Stimulated activated CD4-positive, alpha-beta T cell treated with anti-CD3 and anti-CD28 coated beads, TNF-alpha, amount 100 ng/mL, for 1 hour (primary cell): ENCODE results near the gene GPR65.

Experiments
- DNase-seq, 3 donors: peaks; one replicate each; pipeline ENCODE4 v3.0.0-alpha.2; 2020; ENCODE audit warnings: low read depth in 3 of 3, low spot score in 1 of 3

Gene GPR65, protein sequence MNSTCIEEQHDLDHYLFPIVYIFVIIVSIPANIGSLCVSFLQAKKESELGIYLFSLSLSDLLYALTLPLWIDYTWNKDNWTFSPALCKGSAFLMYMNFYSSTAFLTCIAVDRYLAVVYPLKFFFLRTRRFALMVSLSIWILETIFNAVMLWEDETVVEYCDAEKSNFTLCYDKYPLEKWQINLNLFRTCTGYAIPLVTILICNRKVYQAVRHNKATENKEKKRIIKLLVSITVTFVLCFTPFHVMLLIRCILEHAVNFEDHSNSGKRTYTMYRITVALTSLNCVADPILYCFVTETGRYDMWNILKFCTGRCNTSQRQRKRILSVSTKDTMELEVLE

DNA sequence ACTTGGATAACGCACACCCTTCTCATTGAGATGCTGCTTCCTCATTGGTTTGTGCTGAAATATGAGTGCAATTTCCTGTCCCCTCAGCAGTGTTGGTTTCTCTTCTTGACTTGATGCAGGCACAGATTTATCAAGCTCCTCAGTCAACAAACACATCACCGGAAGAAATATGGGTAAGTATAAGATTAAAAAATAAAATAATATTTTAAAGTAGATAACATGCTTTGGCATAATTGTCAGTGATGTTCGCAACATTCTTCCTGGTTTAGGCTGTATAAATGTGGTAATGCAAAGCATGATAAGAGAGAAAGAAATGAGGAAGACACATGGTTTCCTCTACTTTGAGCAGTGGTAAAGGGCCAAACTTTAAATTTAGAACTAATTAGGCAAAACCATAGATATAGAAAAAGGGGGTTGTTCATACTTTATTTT is at the start of gene GPR65:
TSS of gene GPR65 (plus strand) at position 86 of the 432 bp plus-strand sequence. CDS start 5,713 bp downstream, outside the sequence.
- DNase-seq, result no peak

DNA sequence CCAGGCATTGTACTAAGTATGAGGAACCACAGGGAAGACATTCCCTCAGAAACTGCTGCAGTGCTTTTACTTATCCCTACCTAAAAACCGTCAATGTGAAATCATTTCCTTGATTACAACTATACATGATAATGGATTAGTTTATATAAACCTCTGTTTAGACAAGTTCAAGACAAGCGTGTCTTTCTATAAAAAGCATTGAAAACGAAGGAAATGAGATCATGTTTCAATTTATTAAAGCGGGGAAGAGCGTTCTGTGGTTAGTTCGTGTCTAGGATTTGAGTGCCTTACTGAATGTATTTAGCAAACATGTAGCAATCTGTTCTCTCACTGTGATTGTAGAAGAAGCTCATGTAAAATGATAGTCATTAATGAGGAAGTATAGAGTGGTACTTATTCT is 49.4 kb upstream of the GPR65 start:
- no peak for DNase-seq

DNA sequence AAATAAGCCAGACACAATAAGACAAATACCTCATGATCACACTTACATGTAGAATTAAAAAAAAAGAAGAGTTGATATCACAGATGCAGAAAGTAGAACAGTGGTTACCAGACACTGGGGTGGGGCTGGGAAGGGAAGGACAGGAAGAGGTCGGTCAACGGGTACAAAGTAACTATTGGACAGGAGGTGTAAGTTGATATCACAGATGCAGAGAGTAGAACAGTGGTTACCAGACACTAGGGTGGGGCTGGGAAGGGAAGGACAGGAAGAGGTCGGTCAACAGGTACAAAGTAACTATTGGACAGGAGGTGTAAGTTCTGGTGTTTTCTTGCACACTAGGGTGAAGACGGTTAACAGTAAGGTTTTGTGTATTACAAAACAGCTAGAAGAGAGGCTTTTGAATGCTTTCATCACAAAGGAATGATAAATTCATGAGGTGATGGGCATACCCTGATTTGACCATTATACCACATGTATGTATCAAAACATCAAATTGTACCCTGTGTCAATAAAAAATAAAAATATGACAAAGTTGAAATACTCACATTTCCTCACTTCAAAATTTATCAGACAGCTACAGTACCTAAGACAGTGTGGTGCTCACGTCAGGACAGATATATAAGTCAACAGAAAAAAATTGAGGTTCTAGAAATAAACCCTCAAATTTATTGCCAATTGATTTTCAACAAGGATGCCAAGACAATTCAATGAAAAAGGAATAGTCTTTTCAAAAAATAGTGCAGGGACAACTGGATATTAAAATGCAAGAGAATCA is 44.7 kb upstream of the GPR65 start:
- DNase-seq, result no peak

DNA sequence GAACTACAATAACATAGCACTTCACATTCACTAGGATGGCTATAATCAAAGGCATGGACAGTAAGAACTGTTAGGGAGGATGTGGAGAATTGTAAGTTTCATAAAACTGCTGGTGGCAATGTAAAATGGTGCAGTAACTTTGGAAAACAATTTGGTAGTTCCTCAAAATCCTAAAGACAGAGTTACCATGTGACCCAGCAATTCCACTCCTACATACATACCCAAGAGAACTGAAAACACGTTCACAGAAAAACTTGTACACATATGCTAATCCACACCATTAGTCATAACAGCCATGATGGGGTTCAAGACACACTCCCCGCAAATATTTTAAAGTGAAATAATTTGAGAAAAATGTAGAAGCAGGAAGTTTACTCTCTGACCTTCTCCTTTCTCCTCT is 43.7 kb upstream of the GPR65 start:
- no peak for DNase-seq

DNA sequence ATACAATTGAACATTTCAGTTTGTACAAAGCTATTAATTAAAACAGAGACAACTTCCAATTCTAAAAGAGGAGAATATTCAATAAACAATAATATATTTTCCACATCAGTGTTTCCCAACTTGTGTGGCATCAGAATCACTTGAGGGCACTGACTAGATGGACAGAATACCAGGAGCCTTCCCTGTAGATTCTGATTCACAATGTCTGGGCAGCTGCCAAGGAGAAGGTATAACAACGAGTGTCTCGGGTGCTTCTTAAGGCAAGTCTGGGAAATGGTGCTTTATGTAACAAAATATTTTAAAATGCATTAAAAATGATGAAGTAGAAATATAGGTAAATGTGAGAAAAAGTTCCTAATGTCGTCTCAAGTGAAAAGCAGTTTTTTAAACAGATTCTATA is 38.1 kb upstream of the GPR65 start:
- DNase-seq, result no peak

DNA sequence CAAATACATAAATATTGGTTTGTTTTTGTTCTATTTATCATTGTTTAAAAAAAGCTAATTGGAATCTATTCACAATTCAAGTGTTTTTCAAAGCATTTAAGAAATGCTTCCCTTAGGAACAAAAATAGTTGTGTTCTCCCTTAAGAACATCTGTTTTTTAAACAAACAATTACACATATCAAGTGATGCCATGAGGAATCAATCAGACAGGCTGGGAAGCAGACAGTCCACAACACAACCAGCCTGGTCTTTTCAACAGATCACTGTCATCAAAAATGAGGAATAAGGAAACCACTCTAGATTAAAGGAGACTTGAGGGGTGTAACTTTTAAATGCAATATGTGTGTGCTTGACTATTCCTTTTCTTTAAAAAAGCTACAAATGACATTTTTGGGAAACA is 37.4 kb upstream of the GPR65 start:
- DNase-seq, result no peak

DNA sequence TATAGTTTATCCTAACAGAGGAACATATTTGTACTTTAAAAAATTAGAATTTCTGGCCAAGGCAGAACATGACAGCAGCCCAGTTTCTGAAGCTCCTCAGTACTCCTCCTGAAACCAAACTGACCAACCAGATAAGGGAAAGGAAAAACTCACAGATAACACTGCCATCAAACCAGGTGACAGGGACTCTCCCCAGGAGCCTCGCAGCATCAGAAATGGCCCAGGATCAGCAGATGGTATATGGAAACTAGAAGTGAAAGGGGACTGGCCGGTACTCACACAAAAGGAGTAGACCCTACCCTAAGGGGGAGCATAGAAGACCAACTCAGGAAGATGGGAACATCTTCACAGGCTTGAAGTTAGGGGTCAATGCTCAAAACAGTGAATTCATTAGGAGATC is 33.9 kb upstream of the GPR65 start:
- DNase-seq, result no peak

DNA sequence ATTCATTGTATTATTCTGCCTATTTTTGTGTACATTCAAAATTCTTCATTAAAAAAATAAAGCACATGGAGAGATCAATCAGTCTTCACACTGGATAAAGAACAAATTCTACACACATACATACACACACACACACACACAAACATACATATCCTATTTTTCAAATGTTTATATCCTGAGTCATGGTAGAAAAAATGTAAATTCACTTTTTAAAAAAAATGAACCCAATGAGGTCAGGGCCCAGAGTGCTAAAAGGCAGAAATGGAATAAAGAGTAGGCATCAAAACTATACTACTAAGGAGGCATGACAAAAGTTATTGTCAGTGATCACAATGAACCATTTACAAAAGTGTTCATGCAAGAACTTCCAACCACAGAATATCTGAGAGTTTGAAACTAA is 29.3 kb upstream of the GPR65 start:
- DNase-seq, result no peak

DNA sequence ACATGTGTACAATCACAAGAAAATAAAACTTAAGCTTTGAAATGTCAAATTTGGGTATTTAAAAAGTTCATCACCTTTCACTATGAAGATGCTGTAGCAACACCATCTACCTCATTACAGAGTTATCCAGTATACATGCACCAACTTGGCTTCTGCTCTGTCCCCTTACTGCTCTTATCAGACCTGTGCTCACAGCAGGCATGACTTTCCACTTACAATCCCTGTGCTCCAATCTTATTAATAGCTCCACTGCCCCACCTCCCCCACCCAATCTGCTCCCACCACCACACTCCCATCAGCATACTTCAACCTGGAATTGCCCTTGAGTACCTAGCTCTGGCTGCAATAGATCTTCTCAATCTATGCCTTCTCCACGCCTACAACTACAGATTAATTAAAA is 25.2 kb upstream of the GPR65 start:
- DNase-seq, result no peak

DNA sequence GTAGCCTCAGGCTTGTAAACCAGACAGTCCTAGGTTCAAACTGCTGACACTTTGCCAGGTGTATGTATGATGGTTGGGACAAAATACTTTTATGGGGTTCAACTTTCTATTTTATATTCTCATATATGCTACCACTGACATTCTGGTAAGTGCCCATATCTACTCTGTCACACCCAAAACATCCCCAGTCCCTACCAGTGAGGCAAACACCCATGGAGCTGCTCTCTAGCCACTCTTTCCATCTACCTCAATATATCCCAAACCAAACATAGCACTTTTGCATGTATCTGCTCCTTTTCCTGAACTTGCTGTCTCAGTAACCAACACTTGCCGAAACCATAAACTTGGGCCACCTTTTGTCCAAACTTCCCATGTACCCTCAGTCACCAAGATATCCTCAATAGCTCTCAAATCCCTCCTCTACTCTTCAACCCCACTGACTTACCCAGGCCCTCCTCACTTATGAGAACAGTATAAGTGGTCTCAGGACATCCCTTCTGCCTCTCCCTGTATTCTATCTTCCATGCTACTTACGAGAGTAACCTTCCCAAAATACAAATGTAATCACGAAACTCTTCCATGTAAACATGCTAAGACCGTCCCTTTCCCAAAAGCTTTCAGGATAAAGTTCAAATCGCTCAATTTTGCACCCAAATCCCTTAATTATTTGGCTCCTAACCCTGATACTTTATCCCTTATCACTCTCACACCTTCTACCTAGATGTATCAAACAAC is 15.5 kb upstream of the GPR65 start:
- no peak for DNase-seq

DNA sequence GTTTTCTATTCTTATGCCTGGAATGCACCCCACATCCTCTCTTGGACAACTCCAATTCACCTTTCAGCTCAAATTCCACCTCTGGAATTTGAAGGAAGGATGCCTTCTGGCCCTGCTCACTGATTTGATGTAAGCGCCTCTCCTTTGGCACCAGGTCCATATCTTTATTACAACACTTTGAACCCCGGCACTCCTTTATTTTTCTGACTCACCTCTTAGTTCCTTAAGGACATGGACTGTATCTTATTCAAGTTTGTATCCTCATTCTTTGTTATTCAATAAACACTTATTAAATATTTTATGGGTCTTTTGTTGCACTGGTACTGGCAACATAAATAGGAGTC is 15.0 kb upstream of the GPR65 start:
- no peak for DNase-seq

DNA sequence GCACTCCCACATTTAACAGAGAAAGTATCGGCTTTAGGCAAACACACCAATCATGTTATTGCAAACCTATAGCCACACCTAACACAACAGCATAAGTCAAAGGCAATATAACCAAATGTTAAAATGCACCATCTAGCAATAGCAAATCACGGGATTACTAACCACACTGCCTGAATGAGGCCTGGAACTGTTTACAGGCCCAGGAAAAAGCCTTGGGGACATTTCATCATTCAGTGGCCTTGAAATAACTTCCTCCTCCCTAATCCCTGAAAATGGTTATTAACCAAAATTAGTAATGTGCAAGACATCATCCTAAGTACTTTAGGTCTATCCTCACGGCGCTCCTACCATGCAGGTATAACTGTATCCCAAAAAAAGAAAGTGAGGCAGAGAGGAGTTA is 14.3 kb upstream of the GPR65 start:
- no peak for DNase-seq

DNA sequence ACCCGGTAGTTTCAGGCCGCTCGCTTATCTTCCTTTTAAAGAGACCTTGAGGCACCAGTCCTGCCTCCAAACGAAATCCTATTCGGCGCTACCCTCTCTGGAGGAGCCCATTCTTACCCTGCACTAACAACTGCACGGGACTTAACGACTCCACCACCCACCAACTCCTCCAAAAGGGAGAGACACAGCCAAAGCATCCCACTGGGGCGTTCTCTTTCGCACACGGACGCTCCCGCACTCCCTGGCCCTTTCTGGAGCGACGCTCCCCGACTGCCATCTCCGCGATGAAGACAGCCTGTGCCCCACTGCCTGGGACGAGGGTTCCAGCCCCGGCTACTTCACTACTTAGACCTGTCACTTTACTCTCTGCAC is 12.6 kb upstream of the GPR65 start:
- DNase-seq, result no peak

DNA sequence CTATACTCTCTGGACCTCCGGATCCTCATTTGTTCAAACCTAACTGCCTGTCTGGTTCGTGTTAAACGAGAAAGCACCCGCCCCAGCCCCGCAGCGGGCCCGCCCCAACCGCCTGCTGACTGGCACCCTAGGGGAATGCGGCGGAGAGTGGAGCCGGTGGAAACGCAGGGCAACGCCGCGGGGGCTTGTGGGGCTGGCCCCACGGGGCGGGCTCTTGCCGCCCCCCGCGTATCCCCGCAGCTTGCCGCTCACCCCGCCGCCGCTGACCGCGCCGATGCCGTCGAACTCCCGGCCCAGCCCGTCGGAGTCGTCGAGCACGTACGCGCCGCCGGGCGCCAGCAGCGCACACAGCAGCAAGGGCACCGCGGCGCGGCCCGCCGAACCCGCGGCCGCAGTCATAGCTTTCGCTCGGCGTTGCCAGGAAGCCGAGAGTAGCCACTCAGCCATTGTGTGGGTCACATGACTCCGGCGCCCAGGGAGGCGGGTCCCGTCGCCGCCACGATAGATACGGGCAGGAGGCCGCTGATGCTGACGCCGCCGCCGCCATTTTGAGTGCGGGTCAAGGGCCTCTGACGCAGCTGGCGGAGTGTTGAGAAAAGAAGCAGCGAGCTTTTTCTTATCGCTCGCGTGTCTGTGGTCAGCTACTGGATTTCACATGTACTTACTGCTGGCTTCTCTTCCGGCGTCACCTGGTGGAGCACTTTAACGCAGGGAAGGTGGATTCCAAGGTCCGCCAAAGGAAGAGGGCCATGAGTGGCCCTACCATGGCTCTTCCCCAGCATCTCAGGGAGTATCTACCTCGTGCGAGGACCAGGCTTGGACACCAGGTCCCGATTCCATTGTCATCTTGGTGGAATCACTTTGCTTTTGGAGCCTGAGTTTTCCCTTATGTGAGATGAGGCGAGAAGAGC is 12.0 kb upstream of the GPR65 start, which contains the start of gene GALC:
TSS of gene GALC (minus strand) at position 465 of the 911 bp plus-strand sequence. CDS start at position 447, 18 bp downstream.
- peak; percentile 81 to 89 (median 84) for DNase-seq

DNA sequence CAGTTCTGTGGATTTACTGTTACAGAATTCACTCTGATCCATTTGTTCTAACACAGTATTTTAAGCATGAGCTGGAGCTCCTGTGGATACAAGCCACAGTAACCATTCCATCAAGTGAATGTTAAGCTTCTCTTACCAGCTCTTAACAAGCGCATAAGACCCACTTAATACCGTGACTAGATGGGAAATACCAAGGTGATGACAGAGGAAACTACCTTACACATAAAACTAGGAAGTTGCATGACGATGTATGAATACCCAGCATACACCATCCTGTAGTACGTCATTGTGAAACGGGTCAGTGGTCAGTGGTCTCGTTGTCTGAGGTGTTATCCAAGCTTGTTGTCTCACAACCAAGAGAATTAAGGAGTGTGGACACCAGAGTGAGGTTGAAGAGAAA is 10.0 kb upstream of the GPR65 start:
- no peak for DNase-seq

DNA sequence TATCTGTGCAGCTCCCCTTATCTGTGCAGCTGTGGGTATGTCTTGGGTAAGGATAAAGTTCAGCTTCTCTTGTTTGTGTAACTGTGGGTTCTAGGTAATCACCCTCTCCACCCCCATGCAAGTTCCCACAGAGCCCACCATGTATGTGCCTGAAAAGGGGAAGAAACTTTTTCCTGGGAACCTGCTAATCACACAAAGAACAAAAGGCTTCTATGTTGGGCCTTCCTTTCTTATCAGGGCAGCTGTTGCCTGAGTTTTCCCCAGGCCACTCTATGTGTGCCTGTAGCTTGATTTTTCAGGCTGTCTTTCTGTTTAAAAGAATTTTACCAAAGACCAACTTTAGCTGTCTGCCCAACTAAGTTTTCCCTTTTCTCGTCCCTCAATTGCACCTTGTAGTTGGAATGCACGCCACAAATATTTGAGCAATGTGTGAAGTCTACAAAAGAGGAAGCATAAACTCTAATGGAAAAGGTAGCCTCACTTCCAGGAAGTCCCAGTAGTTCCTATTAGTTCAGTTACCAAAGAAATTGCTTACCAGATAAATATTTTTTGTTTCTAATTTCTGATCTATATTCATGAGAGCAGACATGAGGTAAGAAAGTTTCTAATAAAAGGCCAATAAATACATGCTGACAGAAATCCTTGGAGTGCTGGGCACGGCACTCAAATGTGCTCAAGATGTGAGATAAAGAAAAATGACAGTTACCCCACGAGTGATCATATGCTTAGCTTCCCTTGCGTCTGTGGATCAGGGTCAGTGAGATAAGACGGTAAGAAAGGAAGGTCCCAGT is 9.2 kb upstream of the GPR65 start:
- no peak for DNase-seq

DNA sequence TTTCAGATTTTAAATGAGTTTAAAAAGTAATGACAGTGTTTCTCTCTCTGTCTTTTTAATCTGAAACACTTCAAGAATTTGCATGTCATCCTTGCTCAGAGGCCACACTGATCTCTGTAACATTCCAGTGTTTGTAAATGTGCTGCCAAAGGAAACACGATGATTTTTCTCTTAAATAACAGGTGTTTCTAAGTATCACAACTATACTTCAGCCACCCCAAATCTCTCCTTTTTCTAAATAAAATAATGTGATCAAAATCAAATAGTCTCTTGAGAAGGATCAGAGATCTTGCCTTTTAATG is 8.7 kb upstream of the GPR65 start:
- DNase-seq, result no peak

DNA sequence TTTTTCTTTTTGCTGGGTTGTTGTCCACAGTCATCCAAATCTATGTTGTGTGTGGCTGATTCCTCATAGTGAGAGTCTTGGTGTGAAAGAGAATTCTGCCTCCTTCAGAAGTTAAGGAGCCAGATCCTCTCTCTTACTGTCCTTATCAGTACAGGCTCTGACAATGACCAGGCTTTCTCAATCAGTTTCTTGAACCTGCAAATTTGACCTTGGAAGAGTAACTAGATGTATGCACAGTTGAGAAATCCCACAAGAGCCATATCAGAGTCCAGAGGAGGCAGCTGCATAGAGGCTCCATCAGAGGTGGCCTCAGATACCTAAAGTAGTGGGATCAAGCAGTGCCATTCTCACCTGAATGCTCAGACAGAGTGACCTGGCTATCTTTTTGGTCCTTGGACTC is 6.5 kb upstream of the GPR65 start:
- no peak for DNase-seq

DNA sequence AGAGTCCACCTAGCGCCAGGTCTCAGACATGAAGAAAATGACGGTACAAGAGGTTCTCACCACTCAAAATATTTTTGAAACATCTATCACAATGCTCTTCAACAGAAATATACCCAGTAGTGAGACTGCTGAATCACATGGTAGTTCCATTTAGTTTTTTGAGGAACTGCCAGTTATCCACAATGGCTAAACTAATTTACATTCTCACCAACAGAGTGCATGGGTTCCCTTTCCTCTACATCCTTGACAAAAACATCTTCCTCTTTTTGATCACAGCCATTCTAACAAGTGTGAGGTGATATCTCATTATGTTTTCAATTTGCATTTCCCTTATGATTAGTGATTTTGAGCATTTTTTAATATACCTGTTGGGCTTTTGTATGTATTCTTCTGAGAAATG is 5.7 kb upstream of the GPR65 start:
- no peak for DNase-seq

DNA sequence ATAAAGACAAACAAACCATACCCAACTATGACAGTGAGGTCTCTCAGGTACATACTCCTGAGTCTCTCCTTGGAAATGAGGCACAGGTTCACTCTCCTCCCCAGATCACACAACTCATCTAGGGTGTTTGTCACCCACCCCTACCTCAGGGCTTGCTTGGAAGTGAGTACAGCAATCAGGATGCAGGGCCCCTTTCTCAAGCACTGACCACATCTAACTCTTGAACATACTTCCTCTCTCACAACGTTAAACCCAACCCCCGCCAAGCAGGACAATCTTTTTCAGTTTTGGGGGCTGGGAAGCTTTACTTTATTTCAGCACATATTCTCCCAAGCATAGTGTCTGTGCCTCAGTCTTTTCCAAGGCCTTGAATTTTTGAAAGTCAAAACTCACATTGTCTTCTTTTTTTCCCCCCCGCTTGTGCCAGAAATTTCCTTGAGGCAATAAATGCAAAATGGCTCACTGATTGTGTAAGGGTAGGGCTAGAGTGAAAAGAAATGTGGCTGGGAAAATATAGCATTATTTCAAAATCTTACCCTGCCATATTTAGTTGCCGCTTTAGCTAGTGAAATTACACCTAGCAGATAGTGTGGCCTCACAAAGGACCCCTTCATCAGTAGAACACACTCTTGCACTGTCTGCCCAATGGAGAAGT is 2.4 kb upstream of the GPR65 start:
- DNase-seq, result no peak
